ENCODE results near the gene CCDC197.

The CCDC197 gene

DNA sequence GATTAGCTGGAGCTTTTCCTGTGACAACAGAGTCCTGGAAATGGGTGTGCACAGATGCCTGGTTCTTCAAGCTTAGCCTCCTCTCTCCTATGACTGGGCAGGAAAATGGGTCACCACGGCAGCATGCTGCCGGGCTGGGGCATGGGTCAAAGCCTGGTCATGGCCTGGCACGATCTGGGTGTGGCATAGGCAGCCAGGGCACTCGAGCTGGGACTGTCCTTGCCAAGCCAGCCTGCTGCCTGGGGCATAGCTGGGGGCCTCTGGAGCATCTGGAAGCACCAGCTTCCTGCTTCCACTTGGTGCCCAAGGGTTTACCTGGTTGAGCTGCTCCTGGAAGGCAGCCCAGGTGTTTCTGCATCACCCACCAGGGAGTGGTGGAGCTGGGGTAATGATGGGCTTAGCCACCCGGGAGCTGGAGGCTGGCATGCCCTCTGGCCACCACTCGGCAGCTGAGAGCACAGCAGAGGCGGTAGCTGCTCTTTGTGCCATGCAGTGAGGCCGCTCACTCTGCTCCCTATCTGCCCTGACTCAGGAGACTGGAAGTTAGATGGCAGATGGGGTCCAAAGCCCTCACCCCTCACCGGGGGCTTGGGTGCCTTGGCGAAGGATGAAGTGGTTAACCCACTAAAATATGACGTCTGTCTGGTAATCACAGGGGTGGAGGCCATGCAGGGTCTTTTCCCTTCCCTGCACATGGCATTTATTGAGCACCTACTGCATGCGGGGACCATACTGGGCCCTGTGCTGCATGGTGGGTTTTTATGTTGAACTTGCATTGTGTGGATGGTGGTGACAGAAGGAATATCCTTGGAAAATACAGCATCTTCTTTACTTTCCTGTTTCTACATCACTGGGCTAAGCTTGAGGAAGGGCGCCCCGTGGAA lies 30.7 kb downstream of the CCDC197 start:
- DNase-seq, result no peak

DNA sequence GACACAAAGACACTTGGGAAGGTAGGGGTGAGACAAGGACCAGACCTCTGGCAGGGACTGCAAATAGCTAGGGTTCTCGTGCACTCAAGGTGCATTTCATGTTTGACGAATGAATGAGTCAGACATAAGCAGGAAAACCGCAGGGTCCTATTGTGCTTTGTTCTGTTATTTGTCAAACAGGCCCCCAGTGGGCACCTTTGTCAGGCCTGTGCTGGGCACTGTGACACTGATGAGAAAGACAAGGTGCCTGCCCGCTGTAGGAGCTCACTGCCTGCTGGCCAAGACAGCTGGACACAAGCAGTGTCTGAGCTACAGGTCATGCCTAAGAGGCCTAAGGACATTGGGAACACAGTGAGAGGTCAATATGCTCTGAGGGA lies 31.3 kb downstream of the CCDC197 start:
- DNase-seq, result no peak

DNA sequence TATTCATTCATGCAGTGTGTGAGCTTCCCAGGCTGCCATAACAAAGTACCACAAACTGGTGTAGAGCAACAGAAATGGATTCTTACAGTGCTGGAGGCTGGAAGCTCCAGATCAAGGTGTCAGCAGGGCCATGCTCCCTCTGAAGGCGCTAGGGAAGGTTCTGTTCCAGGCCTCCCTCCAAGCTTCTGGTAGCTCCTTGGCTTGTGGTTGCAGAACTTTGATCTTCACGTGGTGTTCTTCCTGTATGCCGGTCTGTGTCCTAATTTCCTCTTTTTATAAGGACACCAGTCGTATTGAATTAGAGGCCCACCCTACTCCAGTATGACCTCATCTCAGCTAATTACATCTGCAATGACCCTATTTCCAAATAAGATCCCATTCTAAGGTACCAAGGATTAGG lies 32.2 kb downstream of the CCDC197 start:
- no peak for DNase-seq

DNA sequence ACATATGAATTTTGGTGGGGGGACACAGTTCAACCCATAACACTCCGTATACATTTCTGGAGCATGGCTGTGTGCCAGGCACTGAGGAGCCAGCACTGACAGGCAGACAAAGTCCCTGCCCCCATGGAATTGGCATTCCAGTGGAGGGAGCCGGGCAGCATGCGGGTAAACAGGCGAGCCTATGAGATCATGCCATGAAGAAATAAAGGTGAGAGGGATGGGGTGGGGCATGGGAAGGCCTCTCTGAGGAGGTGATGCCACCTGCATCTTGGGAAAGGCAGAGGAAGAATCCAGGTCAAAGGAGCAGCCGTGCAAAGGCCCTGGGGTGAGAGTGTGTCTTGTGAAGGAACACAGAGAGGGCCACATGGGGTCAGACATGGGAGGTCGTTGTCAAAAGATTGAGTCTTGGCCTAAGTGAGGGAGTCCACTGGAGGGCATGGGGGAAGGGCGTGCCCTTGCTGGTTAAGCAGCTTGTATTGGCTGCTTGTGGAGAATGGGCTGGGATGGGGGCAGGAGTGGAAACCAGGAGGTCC lies 32.6 kb downstream of the CCDC197 start:
- DNase-seq, result no peak

DNA sequence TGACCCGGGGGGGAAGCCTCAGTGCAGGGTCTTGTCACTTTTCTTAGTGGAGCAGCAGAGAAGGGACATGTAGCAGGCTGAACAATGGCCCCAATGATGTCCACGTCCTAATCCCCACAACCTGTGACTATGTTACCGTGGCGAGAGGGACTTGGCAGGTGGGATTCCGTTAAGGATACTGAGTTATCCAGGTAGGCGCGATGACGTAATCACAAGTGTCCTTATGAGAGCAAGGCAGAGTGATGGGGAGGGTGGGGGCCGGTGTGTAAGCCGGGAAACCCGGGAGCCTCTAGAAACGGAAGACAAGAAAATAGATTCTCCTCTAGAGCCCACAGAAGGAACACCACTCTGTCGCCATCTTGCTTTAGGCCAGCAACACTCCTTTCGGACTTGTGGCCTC lies 33.5 kb downstream of the CCDC197 start:
- no peak for DNase-seq

DNA sequence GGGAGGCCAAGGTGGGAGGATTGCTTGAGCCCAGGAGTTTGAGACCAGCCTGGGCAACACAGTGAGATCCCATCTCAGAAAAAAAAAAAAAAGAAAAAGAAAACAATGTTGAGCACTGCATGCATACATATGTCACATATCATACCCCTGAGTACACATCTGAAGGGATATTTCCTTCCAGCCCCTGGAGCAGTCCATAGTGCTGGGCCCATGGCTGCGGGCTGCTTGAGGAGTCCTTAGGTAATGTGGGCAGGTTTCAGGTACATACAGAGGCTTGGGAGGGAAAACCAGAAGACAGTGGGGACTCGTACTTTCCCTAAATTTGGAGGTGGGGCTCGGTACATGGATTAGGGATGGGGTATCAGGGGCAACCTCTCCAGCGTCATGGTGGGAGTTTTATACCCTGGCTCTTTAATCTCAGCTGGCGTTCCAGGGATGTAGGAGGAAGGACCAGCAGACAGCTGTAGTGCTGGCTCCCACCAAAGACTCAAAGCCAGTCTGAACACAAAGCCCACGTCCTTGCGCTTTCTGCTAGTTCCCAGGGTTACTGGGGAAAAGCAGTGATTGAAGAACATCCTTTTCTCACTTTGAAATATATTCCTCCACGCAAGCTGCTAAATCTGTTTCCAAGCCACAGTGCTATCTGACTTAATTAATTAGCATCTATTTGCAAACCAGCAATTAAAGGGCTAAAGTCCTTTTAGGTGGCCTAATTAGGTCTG lies 34.2 kb downstream of the CCDC197 start:
- no peak for DNase-seq

DNA sequence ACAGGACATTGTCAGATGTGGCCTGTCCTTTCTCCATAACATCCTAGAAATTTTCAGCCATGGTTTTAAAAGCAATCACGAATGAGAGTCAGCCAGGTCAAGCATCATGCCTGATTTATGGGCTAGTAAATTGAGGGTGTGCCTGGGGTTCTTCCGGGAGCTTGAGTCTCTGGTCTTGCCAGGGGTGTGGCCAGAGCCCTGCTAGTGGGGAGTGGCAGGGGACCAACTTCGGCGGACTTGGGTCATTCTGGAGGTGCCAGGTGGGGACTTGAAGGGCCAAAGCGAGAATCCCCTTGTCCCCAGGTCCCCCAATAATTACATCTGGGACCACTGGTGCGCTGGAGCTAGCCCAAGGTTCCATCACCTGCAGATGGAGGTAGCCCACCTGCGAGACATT lies 34.8 kb downstream of the CCDC197 start:
- no peak for DNase-seq

DNA sequence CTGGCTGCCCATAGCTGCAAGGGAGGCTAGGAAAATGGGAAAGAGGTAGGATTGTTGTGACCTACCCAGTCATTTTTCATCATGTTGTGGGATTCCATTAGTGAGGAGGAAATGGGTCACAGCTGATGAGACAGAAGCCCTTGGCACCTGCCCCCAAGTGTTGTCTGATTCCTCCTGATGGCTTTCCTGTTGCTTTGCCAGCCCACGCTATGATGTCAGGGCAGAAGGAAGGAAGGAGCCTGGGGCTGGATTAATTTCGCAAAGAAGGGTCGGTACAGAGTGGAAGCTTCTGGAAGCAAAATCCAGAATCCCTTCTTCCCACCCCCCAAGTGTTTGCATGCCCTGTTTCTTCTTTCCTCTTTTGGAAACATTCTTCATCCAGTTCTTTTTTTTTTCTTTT lies 37.8 kb downstream of the CCDC197 start:
- DNase-seq, result no peak

DNA sequence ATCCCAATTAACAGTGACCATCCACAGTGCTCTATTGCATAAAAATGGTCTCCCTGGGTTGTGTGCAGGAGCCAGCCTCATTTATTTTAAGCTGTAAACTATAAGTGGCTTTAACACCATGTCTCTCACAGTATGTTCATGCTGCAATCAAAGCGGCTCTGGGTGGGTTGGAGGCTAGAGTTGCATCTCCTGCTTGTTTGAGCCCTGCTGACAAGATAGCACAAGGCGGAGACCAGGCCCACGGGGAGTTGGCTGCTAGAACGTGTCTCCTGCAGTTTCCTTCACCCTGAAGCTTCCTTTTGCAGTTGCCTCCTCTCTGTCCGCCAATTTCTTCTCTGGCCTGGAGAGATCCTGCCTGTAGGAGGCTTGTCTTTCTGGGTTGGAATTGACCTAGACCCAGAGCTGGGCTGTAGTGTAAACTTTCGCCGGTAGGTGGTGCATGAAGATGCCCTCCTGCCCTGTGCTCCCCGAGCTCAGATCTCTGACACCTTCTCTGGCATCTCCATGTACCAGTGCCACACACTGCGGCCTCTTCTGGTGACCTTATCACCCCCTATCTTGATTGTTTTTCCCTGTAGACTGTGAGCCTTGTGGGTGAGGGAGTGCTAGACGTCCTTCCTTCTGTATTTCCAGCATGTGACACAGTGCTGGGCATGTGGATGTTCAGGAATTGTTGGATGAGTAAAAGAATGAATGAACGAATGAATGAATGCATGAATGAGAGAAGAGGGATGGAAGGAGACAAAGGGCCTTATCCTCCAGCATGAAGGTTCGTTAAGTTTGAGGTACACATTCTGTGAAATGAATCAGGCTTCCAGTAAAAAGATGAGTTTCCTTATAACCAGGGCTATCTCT lies 39.4 kb downstream of the CCDC197 start:
- DNase-seq, result peak; percentile 72

DNA sequence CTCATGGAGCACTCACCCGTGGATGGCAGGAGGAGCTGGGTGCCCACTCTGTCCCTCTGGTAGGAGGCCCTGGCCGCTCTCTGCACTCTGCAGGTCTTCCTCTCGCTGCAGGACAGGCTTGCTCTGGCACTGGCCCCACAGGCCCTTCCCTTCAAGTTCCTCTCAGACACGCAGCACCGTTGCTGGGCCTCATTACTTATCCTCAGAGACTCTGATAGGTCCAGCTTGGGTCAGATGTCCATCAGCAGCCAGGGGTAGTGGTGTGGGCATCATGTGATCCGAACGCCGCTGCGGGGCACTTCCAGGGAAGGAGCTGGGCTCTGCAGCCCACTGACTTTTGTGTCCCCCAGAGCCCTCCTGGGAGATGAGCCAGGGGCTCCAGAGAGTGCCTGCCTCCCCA lies 40.9 kb downstream of the CCDC197 start:
- no peak for DNase-seq

DNA sequence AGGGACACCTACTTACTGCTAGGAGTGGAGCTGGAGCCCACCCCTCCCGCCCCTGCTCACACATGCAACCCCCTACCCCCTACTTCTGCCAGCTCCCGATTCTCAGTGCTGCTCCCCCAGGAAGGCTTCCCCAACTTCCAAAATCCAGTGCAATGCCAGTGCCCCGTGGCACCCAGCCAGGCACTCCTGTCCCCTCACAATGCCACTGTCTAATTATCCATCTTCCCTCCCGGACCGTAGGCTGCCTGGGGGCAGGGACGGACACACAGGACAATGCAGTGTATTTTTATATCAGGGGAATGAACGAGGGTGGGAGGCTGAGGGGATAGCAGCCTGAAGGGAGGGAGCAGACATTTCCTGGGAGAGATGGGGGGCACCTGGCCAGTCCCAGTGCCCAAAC lies 41.4 kb downstream of the CCDC197 start:
- no peak for DNase-seq

DNA sequence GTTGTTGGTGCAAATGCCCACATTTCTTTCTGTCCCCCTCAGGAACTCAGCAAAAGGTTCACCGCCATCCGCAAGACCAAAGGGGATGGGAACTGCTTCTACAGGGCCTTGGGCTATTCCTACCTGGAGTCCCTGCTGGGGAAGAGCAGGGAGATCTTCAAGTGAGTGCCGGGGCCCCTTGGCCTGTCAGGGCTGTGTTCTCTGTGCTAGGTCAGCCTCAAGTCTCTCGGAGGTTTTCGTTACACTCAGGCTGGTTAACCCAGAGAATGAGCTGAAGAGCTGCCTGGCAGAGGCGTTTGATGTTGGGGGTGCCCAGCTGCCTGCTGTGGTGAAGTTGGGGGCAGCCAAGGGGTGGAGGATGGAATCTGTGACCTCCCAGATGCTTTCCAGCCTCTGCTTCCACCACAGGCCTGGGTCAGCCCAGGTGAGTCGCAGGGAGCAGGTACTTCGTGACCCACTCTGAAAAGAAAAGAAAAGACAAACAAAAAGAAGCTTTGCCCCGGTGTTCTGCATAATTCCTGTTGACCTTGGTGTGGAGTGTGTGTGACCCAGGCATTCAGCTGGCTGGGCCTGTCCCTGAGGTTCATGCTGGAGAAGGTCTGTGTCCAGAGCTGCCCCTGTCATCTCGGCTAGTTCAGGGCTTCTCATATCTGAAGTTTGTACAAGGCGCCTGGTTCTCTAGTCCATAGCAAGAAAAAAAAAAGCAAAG lies 42.0 kb downstream of the CCDC197 start:
- no peak for DNase-seq

DNA sequence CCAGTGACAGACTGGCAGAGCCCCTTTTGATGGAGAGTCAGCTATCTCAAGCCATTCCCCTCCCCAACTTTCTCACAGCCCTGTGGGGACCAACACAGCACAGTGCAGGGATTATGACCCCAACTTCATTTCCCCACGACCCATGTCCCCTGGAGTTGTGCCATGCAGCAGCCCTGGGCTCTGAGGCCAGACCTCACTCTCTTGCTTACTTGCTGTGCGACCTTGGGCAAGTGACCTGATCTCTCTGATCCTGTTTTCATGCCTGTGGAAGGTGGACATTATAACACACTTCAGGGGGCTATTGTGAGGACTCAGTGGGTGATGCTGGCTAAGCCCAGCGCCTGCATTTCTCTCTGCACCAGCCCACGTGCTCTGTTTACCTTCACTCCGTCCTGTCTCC lies 43.1 kb downstream of the CCDC197 start:
- no peak for DNase-seq

DNA sequence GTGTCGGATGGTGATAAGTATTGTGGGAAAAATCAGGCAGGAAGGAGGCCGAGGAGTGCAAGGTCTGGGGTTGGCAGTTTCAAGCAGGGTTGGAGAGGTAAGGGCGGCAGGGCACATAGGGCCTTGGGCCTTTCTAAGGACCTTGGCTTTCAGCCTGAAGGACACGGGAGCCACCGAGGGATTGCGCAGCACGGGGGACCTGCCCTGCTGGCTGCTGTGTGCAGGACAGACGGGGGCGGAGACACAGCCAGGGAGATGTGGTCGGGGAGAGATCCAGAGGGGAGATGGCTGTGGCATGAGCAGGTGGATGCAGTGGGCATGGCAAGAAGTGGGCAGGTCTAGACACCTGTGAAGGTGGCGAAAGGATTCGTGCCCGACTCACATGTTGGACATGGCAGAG lies 43.7 kb downstream of the CCDC197 start:
- DNase-seq, result no peak

DNA sequence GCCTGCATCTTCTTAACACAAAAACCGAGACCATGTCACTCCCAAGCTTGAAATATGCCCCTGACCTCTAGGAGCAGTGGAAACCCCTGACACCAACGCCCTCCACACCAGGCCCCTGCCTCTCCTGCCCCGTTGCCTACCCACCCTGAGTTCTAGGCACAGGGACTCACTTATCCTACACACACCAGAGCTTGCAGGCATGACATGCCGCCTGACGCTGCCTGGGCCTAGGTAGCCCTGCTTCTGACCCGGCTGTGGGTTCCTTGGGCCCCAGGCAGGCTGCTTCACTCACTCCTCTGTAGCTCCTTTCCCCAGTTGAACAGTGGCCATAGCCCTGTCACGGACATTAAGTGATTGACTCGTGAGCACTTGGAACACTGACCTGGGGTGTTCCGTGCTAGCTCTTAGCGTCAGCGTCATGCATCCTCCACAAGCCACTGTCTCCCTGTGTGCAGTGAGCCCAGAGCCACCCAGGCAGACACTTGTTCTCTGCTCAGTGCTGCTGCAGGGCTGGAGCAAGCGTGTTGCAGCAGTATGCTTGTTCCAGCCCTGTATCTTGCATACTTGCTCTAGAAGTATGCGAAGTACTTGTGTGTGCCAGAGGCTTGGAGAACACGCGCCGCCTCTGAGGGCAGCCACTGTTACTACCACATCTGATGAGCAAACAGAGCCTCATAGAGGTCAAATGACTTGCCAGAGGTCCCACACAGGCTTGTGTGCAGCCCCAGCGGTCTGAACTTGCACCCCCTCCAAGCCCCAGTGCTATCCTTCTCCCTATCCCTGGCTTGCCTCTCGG lies 44.6 kb downstream of the CCDC197 start:
- no peak for DNase-seq

DNA sequence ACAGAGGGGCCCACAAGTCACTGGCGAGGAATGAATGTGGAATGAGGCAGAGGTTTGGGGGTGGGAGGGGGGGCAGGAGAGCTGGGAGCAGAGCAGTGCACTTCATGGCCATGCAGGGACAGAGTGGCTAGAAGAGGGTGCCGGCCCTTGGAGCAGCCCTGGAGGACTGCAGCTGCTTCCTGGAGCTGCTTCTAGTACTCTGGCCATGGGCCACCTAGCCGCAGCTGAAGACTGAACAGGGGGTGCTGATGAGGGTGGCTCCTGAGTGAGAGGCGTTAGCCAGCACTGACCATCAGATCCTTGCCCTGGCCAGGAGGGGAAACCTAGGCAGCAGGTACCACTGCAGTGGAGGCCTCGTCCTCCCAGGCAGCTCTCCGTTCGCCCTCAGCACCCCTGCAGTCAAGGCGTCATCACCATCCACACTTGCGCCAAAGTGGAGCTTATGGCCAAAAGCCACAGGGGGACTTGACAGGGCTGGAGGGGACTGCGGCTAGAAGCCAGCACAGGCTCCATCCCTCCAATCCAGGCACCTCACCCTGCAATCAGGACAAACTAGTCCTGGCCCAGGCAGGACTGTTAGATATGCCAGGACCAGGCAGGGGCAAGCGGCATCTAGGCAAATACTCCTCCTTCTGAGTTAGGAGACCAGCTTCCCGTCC lies 45.5 kb downstream of the CCDC197 start:
- DNase-seq, result no peak

DNA sequence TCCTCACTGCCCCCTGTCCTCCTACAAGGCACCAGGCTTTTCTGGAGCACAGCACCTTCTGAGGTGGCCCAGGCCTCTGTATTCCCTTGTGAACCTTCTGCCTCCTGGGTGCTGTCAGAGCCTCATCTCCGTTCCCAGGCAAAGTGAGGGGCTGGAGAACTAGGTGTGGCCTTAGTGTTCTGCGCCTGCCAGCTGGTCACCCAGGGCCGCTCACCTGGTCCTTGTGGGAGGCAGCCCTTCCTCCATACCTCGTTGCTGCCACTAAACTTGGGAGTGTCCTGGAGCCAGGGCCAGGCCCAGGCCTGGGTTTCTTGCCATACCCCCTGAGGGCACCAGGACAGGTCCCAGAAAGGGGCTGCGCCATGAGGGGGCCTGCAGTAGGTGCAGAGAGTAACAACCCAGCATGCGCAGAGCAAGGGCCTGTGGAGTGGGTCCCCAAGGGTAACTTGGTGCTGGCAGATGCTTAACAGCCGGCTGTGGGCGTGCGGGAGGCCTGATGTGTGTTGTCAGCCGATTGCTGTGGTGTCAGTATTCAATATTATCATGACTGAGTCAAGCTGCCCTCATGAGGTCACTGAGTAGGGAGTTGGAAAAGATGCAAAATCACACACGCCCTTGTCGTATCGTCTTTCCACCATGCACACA lies 46.1 kb downstream of the CCDC197 start:
- no peak for DNase-seq

DNA sequence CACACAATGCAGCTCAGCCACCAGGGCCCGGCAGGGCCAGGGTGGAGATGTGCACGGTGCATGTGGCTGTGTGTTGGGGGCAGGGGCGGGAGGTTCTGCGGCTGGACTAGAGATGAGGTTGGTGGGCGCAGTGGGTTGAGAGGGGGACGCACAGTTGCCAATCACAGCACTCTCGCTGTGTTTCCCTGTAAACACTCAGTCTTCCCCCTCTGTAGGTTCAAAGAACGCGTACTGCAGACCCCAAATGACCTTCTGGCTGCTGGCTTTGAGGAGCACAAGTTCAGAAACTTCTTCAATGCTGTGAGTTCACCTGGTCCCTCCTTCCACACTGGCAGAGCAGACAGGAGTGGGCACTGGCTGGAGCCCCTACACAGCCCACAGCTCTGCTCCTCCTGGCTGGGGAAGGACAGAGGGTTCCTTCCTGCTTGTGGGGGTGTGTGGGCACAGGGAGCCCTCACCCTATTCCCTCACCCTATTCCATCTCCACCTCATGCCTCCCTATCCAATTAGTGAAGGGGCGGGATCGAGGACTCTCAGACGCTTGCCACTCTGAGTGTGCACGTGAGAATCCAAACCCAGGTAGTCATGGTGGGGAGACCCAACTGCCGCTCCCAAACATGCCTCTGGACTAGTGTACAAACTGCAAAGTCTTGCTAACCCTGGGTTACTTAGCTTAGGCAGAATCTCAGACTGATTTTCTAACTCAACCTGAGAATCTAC lies 46.8 kb downstream of the CCDC197 start:
- no peak for DNase-seq

DNA sequence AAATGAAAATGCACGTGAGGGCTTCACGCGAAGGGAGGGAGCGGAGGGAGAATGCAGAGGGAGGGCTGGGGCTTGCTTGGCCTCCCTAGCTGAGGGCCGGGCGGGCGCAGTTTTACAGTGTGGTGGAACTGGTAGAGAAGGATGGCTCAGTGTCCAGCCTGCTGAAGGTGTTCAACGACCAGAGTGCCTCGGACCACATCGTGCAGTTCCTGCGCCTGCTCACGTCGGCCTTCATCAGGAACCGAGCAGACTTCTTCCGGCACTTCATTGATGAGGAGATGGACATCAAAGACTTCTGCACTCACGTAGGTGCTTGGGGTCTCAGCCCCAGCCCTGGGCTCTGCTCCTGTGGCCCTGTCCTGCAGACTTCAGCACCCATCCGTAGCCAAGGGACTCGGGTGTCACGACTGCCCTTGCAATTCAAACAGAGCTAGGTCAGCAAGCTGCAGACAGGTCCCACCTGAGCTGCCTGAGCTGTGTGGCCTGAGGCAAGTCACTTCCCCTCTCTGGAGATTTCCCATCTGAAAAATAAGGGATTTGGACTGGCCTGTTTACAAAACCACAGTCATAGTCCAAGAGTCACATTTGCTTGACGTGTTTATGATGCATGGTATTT lies 47.5 kb downstream of the CCDC197 start:
- no peak for DNase-seq

Data from activated CD4-positive, alpha-beta T cell treated with anti-CD3 and anti-CD28 coated beads, Interleukin-2, amount 50 U/mL, for 1 hour (primary cell).